Superior temporal gyrus (tissue), 1 donor: ENCODE measurements around the gene DCAF15.

ENCODE experiments used
- DNase-seq: peaks from one replicate; pipeline ENCODE4 v3.0.0-alpha.2; 2016; ENCODE audit errors: extremely low spot score

DCAF15 gene

GRCh38 chr19:13976446-13976845 lies 24.1 kb downstream of the DCAF15 start:
- no peak for DNase-seq

- DNase-seq: no peak
These were observed 25.5 kb downstream of the DCAF15 start for GRCh38 chr19:13977803-13978202.

- DNase-seq: no peak
These were observed 26.3 kb downstream of the DCAF15 start for GRCh38 chr19:13978351-13979243.

- DNase-seq: no peak
These were observed 26.9 kb downstream of the DCAF15 start for GRCh38 chr19:13979244-13979615.

- DNase-seq: no peak
These were observed 27.4 kb downstream of the DCAF15 start for GRCh38 chr19:13979686-13980085.

- no peak for DNase-seq
These were observed 28.0 kb downstream of the DCAF15 start for GRCh38 chr19:13980340-13980739.

- no peak for DNase-seq
These were observed 28.7 kb downstream of the DCAF15 start for GRCh38 chr19:13981021-13981420.

- no peak for DNase-seq
These were observed 29.2 kb downstream of the DCAF15 start for GRCh38 chr19:13981467-13981866.

GRCh38 chr19:13981988-13982501 lies 29.7 kb downstream of the DCAF15 start:
- DNase-seq: no peak

GRCh38 chr19:13982773-13983172 lies 30.5 kb downstream of the DCAF15 start:
- DNase-seq: no peak

- no peak for DNase-seq
These were observed 31.0 kb downstream of the DCAF15 start for GRCh38 chr19:13983213-13983889.

GRCh38 chr19:13984186-13984585 lies 31.9 kb downstream of the DCAF15 start:
- DNase-seq: no peak

GRCh38 chr19:13984875-13985741 lies 32.8 kb downstream of the DCAF15 start:
- no peak for DNase-seq

- no peak for DNase-seq
These were observed 33.5 kb downstream of the DCAF15 start for GRCh38 chr19:13985771-13986347.

GRCh38 chr19:13986348-13986904 lies 34.1 kb downstream of the DCAF15 start:
- peak; percentile 26 for DNase-seq

- DNase-seq: peak; percentile 10
These were observed 35.0 kb downstream of the DCAF15 start for GRCh38 chr19:13987101-13987890.

GRCh38 chr19:13989487-13989886 lies 37.2 kb downstream of the DCAF15 start:
- DNase-seq: no peak

GRCh38 chr19:13990085-13990484 lies 37.8 kb downstream of the DCAF15 start:
- DNase-seq: no peak

GRCh38 chr19:13992025-13992424 lies 39.7 kb downstream of the DCAF15 start:
- no peak for DNase-seq

- no peak for DNase-seq
These were observed 41.4 kb downstream of the DCAF15 start for GRCh38 chr19:13993590-13994300.
